Lower leg skin (tissue), 4 donors: ENCODE data around the gene CASKIN2. TPM values are rescaled to one million over a fixed set of nuclear protein-coding genes. Genes with fewer than 3 reads are reported as not detected.

Experiments
- DNase-seq, 2 donors: peaks; one replicate each; pipeline ENCODE4 v3.0.0-alpha.2; 2019; ENCODE audit warnings: low spot score in 2 of 2
- H3K4me3 ChIP-seq: fragments of 200-600 bp; sonication (generic); 2 replicates; pipeline ENCODE4 v1.5.1; 2017; ENCODE audit warnings: mild to moderate bottlenecking, low read depth; ENCODE audit not compliant: poor library complexity, severe bottlenecking
- POLR2A ChIP-seq, 2 donors: fragments of 450-650 bp; IDR thresholded peaks; one replicate each; pipeline ENCODE4 v1.6.1; 2016 to 2017; ENCODE audit warnings: antibody characterized with exemption in 2 of 2, mild to moderate bottlenecking in 1 of 2, moderate library complexity in 1 of 2
- WGBS, 2 donors: methylation state at CpG; one replicate each; pipeline ENCODE4 v1.1.5; 2018; 5-methylcytosine and 5-hydroxymethylcytosine counted together
- intact Hi-C: fragments of 100-400 bp; cut with DNase I; formaldehyde crosslinking; loops from one replicate; pipeline ENCODE4 v1.15.0; 2023; ENCODE audit warnings: low total_unique reads
- total RNA-seq, 4 donors: library from RNA; depleted of rRNA; stranded (reverse); fragments of >200 nt; gene quantifications; one replicate each; pipeline ENCODE4 v1.1.0, GENCODE V29; 2016
- TF ChIP-seq, protein P1 (sequence below), 3 donors: fragments of 450-650 bp; IDR thresholded peaks; one replicate each; pipeline ENCODE4 v1.5.1; 2016; ENCODE audit warnings: antibody characterized with exemption in 3 of 3, mild to moderate bottlenecking in 3 of 3, moderate library complexity in 2 of 3

Gene CASKIN2
- total RNA-seq, 4 donors from 2014 or later, result 11.7 to 23.2 (median 17.8) TPM

DNA sequence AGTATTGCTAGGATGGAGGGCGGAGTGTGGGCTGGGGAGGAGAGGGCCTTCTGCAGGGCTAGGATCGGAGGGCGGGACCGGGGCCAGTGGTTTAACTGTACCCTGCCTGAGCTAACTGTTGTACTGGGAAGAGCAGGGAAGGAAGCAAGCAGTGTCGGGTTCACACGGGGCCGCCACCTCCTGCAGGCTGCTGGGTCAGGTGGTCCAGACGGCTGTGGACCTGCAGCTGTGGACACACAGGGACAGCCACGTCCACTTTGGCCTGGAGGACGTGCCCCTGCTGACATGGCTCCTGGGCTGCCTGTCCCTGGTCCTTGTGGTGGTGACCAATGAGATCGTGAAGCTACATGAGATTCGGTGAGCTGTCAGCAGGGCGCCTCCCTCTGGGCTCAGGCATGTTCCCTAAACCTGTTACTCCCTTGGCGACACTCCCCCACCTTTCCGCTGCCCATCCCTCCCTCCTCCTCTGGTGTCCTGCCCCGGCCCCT, 16.6 kb downstream of the CASKIN2 start:
- TF ChIP-seq, protein P1, sequence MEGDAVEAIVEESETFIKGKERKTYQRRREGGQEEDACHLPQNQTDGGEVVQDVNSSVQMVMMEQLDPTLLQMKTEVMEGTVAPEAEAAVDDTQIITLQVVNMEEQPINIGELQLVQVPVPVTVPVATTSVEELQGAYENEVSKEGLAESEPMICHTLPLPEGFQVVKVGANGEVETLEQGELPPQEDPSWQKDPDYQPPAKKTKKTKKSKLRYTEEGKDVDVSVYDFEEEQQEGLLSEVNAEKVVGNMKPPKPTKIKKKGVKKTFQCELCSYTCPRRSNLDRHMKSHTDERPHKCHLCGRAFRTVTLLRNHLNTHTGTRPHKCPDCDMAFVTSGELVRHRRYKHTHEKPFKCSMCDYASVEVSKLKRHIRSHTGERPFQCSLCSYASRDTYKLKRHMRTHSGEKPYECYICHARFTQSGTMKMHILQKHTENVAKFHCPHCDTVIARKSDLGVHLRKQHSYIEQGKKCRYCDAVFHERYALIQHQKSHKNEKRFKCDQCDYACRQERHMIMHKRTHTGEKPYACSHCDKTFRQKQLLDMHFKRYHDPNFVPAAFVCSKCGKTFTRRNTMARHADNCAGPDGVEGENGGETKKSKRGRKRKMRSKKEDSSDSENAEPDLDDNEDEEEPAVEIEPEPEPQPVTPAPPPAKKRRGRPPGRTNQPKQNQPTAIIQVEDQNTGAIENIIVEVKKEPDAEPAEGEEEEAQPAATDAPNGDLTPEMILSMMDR (IDR thresholded peaks at IDR 0.05), result no peak
- TF ChIP-seq POLR2A (IDR thresholded peaks at IDR 0.05), result no peak
- no peak for DNase-seq
- 63 to 64% methylated on average over 13 to 16 of the region's 16 CpGs for WGBS, 2 donors
- intact Hi-C loops, result no loop called here
- no peak overlapping the region for H3K4me3 ChIP-seq

DNA sequence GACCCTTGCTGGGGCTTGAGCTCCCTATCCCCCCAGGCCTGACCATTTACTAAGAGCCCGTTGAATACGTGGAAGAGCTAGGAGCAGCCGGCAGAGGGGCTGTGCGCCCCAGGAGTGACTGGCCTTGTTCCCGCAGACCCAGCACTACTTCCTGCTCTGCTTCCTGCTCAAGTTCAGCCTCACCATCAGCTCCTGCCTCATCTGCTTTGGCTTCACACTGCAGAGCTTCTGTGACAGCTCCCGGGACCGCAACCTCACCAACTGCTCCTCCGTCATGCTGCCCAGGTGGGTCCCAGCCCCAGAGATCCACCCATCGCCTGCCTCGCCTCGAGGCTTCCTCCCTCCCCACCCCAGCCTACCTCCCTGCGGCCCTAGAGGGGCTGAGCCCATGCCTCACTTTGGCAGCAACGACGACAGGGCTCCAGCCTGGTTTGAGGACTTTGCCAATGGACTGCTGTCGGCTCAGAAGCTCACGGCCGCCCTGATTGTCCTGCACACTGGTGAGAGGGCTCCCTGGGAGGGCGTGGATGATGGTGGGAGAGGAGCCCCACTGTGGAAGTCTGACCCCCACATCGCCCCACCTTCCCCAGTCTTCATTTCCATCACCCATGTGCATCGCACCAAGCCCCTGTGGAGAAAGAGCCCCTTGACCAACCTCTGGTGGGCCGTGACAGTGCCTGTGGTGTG, 17.2 kb downstream of the CASKIN2 start:
- WGBS, 2 donors, result 71 to 79% methylated on average over 21 of the region's 21 CpGs
- intact Hi-C loops, result no loop called here
- DNase-seq, result no peak
- no peak overlapping the region for H3K4me3 ChIP-seq
- TF ChIP-seq, protein P1 (IDR thresholded peaks at IDR 0.05), result no peak
- no peak for TF ChIP-seq POLR2A (IDR thresholded peaks at IDR 0.05)

DNA sequence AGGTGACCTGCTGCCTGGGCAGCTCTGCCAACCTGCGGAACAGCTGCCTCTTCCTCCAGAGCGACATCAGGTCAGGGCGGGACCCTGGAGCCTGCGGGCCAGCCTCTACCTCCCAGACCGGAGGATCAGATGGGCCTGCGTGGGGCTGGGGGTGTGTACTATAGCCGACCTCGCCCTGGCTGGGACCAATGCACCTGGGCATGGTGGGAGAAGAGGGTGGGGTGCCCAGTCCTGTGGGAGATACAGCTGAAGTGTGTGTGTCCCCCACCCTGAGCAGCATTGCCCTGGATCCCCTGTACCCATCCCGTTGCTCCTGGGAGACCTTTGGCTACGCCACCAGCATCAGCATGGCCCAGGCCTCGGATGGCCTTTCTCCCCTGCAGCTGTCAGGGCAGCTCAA, 19.3 kb downstream of the CASKIN2 start:
- intact Hi-C loops, result no loop called here
- TF ChIP-seq, protein P1 (IDR thresholded peaks at IDR 0.05), result no peak
- no peak for TF ChIP-seq POLR2A (IDR thresholded peaks at IDR 0.05)
- no peak overlapping the region for H3K4me3 ChIP-seq
- WGBS, 2 donors, result 87 to 93% methylated on average over 7 to 11 of the region's 11 CpGs
- DNase-seq, result no peak

DNA sequence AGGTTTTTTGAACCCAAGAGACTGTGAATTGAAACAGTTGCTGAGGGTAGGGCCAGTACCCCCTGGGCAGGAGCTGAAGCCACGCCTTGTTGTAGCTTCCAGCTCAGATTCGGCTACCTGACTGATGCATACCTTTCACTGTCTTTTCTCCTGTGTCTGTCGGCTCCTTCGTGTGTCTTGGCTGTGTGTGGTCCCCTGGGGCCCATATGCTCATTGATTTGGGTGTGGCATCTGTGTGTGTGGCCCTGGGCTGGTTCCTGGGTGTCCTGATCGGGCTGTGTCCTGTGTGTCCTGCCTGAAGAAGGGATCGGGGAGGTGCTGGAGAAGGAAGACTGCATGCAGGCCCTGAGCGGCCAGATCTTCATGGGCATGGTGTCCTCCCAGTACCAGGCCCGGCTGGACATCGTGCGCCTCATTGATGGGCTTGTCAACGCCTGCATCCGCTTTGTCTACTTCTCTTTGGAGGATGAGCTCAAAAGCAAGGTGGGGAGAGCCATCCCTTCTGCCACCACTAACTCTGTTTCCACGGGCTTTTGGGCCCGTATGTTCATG, 20.9 kb downstream of the CASKIN2 start:
- intact Hi-C loops, result no loop called here
- no peak for DNase-seq
- H3K4me3 ChIP-seq, result no peak overlapping the region
- WGBS, 2 donors, result 81 to 83% methylated on average over 12 to 14 of the region's 14 CpGs
- TF ChIP-seq POLR2A (IDR thresholded peaks at IDR 0.05), result no peak
- TF ChIP-seq, protein P1 (IDR thresholded peaks at IDR 0.05), result no peak

DNA sequence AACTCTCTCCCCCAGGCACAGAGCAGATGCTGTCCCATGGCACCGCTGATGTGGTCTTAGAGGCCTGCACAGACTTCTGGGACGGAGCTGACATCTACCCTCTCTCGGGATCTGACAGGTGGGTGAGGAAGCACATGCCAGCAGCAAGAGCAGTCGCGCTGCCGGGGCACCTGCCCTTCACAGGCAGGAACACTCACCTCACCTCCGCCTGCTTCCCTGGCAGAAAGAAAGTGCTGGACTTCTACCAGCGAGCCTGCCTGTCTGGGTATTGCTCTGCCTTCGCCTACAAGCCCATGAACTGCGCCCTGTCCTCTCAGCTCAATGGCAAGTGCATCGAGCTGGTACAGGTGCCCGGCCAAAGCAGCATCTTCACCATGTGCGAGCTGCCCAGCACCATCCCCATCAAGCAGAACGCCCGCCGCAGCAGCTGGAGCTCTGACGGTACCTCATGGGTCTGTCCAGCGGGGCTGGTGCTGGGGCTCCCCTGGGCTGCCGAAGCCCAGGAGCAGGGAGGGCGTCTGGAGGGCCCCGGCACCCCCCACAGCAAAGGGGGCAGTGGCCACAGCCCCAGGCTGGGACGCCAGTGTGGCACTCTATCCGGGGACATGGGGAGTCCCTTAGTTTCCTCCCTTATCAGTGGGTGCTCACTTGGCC, 21.7 kb downstream of the CASKIN2 start:
- TF ChIP-seq, protein P1 (IDR thresholded peaks at IDR 0.05), result no peak
- no peak for TF ChIP-seq POLR2A (IDR thresholded peaks at IDR 0.05)
- 94% methylated on average over 19 of the region's 23 CpGs for WGBS, 2 donors
- H3K4me3 ChIP-seq, result no peak overlapping the region
- no peak for DNase-seq
- intact Hi-C loops, result no loop called here
